K562 (cell line): ENCODE measurements around the gene ATG13. TPM values are rescaled to one million over a fixed set of nuclear protein-coding genes. Genes with fewer than 3 reads are reported as not detected.
A peak's percentile ranks its signal among the peaks of the same experiment; 100 is the strongest.

ENCODE experiments used
- ARNT ChIP-seq, 2 experiments: fragments of 450-650 bp; IDR thresholded peaks; 2 replicates each; pipeline ENCODE4 v1.6.1; 2016; ENCODE audit warnings: mild to moderate bottlenecking in 1 of 2
- GATAD2A ChIP-seq: fragments of 450-650 bp; IDR thresholded peaks from 2 replicates; pipeline ENCODE4 v1.6.1; 2017
- KLF6 ChIP-seq: fragments of 250-450 bp; sonication (Bioruptor Pico); IDR thresholded peaks from 2 replicates; pipeline ENCODE4 v1.4.0; 2020; ENCODE audit warnings: mild to moderate bottlenecking, moderate library complexity, borderline replicate concordance
- MECOM ChIP-seq: fragments of 250-450 bp; sonication (Bioruptor Pico); IDR thresholded peaks from 2 replicates; pipeline ENCODE4 v1.8.0; 2022; ENCODE audit warnings: inconsistent platforms
- POLR2AphosphoS2 ChIP-seq: IDR thresholded peaks from 2 replicates; pipeline ENCODE4 v1.6.1; 2012; ENCODE audit warnings: low read length, improper control_type of control experiment
- RBM22 ChIP-seq: fragments of 200-400 bp; formaldehyde crosslinking; IDR thresholded peaks from 2 replicates; pipeline ENCODE4 v1.6.1; 2018; ENCODE audit warnings: low read length, low read depth; ENCODE audit not compliant: poor library complexity, severe bottlenecking
- SNRNP70 ChIP-seq: fragments of 200-400 bp; formaldehyde crosslinking; optimal IDR thresholded peaks from 2 replicates; pipeline ENCODE3; 2017; ENCODE audit warnings: low read depth, low read length
- ZNF263 ChIP-seq: sonication (generic); formaldehyde crosslinking; IDR thresholded peaks from 2 replicates; pipeline ENCODE4 v1.8.0; 2022; ENCODE audit warnings: mild to moderate bottlenecking, missing genetic modification reagents, borderline replicate concordance
- polyA plus RNA-seq, 8 experiments: library from polyadenylated mRNA; depleted of rRNA in 4 of 8; stranded (reverse) in 5 of 8; unstranded in 3 of 8; fragments of >200 nt; fragmentation: Nextera tagmentation in 2 of 8; fragmentation: Illumina TruSeq in 1 of 8; extraction: Ambion mirVana in 2 of 8; extraction: Trizol in 1 of 8; gene quantifications; 2 replicates each; pipeline versions ENCODE4 v1.2.1 to v1.2.3, GENCODE V29; 2011 to 2014; ENCODE audit warnings: inconsistent platforms in 1 of 8, missing spikeins in 1 of 8
- total RNA-seq, 7 experiments: library from RNA; depleted of rRNA in 6 of 7; stranded (reverse); fragments of >200 nt in 6 of 7; fragmentation: Illumina TruSeq in 2 of 7; extraction: Trizol in 2 of 7; gene quantifications; 2 replicates each; pipeline versions ENCODE4 v1.2.1 to v1.2.3, GENCODE V29; 2011 to 2021; ENCODE audit warnings: low replicate concordance in 1 of 7
- TF ChIP-seq, protein P1 (sequence below), 2 experiments: fragments of 450-650 bp; IDR thresholded peaks; 2 replicates each; pipeline ENCODE4 v1.6.1; 2016; ENCODE audit warnings: mild to moderate bottlenecking in 2 of 2, borderline replicate concordance in 1 of 2, low read depth in 1 of 2, moderate library complexity in 1 of 2
- TF ChIP-seq, protein P2 (sequence below): fragments of 250-450 bp; sonication (Bioruptor Pico); IDR thresholded peaks from 2 replicates; pipeline ENCODE4 v1.4.0; 2020; ENCODE audit warnings: mild to moderate bottlenecking, moderate library complexity
- TF ChIP-seq, protein P3 (sequence below): fragments of 450-650 bp; formaldehyde crosslinking; IDR thresholded peaks from 2 replicates; pipeline ENCODE4 v1.4.0; 2020; ENCODE audit warnings: mild to moderate bottlenecking, mixed read lengths

The ATG13 gene
- total and polyA plus RNA-seq, 9 of the 15 experiments (the other 6 are each of a cell fraction or from before 2014, with no cell fraction given): 13.1 to 61.5 (median 36.5) TPM

DNA sequence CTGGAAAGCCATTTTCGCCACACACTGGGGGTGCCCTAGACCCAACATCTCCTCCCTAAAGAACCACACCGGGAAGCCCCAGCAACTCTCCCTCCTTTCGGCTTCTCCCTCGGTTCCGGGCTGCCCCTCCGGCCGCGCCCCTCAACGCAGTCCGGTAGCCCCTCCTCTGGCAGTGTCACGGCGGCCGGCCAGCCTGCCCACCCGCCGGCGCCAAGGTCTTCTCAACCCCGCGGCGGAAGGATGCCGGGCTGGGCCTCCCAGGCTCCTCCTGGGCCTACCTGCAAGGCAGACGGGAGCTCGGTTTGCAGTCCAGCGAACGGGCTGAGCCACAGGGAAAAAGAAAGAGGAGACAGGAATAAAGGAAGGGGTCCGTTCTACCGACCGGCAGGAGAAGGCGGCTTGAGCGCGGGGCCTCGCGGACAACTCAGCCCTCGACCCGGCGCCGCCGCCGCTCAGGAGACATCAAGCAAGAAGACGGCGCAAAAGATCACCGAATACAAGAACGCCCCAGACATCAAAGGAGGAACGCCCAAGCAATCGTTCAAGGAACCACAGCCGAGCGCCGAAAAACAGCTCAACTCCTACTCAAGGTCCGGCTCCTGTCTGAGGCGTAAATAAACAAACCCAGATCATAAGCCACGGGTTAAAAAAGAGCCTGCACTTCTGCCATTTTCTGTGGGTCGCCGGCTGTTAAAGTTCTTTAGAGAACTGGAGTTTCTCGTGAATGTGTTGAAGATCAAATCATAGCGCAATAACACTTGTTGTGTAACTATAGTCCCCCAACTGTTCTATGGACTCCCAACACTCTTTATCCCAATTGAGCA lies 23.6 kb upstream of the ATG13 start, which contains the start of gene AMBRA1 (continued):
- TF ChIP-seq, protein P1, sequence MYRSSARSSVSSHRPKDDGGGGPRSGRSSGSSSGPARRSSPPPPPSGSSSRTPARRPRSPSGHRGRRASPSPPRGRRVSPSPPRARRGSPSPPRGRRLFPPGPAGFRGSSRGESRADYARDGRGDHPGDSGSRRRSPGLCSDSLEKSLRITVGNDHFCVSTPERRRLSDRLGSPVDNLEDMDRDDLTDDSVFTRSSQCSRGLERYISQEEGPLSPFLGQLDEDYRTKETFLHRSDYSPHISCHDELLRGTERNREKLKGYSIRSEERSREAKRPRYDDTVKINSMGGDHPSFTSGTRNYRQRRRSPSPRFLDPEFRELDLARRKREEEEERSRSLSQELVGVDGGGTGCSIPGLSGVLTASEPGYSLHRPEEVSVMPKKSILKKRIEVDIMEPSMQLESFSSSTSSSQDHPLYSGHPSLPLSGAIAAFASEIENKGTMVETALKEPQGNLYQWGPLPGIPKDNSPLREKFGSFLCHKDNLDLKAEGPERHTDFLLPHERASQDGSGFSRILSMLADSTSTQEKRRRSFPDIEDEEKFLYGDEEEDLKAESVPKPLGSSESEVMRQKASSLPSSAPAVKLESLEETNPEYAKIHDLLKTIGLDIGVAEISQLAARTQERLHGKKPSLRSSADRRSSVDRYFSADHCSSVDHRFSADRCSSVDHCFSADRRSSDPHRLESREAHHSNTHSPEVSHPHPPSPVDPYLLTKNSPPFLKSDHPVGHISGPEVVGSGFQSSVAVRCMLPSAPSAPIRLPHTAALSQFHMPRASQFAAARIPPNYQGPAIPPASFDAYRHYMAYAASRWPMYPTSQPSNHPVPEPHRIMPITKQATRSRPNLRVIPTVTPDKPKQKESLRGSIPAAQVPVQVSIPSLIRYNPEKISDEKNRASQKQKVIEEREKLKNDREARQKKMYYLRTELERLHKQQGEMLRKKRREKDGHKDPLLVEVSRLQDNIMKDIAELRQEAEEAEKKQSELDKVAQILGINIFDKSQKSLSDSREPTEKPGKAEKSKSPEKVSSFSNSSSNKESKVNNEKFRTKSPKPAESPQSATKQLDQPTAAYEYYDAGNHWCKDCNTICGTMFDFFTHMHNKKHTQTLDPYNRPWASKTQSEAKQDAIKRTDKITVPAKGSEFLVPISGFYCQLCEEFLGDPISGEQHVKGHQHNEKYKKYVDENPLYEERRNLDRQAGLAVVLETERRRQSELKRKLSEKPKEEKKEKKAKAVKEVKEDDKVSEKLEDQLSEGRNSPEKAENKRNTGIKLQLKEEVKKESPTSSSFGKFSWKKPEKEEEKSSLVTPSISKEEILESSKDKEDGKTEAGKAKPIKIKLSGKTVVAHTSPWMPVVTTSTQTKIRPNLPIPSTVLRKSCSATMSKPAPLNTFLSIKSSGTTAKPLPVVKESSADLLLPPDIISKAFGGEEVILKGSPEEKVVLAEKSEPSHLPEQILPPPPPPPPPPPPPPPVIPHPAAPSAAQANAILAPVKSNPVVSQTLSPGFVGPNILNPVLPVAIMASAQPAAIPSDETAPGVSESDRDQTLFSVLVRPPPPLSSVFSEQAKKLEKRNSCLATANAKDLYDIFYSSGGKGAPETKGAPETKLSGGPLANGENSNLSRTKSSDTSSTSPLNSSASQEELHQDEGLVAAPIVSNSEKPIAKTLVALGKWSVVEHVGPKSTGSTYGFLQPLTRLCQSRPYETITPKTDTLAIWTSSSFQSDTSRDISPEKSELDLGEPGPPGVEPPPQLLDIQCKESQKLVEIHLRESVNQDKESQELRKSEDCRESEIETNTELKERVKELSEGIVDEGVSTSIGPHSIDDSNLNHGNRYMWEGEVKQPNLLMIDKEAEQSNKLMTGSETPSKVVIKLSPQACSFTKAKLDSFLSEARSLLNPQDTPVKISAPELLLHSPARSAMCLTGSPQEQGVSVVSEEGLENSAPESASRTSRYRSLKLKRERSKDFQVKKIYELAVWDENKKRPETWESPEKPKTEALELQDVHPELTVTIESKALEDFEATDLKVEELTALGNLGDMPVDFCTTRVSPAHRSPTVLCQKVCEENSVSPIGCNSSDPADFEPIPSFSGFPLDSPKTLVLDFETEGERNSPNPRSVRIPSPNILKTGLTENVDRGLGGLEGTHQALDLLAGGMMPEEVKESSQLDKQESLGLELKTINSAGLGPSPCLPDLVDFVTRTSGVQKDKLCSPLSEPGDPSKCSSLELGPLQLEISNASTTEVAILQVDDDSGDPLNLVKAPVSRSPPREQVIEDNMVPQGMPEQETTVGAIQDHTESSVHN (IDR thresholded peaks at IDR 0.05; ENCODE audit: borderline replicate concordance in 1 of 2, low read depth in 1 of 2): no peak
- TF ChIP-seq SNRNP70 (no peak), ARNT (IDR thresholded peaks at IDR 0.05) (peak in 1 of 2 experiments; percentile 73; a peak in 2 of 4 replicates), RBM22 (no peak), MECOM (no peak), ZNF263 (CRISPR knock-in tag) (no peak), GATAD2A (no peak), POLR2AphosphoS2 (no peak; the same call in 1 of the 2 replicates), KLF6 (CRISPR knock-in tag) (peak; percentile 40; the same call in 1 of the 2 replicates)
- TF ChIP-seq, protein P2, sequence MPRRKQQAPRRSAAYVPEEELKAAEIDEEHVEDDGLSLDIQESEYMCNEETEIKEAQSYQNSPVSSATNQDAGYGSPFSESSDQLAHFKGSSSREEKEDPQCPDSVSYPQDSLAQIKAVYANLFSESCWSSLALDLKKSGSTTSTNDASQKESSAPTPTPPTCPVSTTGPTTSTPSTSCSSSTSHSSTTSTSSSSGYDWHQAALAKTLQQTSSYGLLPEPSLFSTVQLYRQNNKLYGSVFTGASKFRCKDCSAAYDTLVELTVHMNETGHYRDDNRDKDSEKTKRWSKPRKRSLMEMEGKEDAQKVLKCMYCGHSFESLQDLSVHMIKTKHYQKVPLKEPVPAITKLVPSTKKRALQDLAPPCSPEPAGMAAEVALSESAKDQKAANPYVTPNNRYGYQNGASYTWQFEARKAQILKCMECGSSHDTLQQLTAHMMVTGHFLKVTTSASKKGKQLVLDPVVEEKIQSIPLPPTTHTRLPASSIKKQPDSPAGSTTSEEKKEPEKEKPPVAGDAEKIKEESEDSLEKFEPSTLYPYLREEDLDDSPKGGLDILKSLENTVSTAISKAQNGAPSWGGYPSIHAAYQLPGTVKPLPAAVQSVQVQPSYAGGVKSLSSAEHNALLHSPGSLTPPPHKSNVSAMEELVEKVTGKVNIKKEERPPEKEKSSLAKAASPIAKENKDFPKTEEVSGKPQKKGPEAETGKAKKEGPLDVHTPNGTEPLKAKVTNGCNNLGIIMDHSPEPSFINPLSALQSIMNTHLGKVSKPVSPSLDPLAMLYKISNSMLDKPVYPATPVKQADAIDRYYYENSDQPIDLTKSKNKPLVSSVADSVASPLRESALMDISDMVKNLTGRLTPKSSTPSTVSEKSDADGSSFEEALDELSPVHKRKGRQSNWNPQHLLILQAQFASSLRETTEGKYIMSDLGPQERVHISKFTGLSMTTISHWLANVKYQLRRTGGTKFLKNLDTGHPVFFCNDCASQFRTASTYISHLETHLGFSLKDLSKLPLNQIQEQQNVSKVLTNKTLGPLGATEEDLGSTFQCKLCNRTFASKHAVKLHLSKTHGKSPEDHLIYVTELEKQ (CRISPR knock-in tag): no peak
- TF ChIP-seq, protein P3, sequence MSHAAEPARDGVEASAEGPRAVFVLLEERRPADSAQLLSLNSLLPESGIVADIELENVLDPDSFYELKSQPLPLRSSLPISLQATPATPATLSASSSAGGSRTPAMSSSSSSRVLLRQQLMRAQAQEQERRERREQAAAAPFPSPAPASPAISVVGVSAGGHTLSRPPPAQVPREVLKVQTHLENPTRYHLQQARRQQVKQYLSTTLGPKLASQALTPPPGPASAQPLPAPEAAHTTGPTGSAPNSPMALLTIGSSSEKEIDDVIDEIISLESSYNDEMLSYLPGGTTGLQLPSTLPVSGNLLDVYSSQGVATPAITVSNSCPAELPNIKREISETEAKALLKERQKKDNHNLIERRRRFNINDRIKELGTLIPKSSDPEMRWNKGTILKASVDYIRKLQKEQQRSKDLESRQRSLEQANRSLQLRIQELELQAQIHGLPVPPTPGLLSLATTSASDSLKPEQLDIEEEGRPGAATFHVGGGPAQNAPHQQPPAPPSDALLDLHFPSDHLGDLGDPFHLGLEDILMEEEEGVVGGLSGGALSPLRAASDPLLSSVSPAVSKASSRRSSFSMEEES (CRISPR knock-in tag): no peak
